Skin of body (tissue), 1 donor: Measurements from ENCODE around the gene MSL3. TPM values are rescaled to one million over a fixed set of nuclear protein-coding genes. Genes with fewer than 3 reads are reported as not detected.

Experiments
- total RNA-seq: library from RNA; depleted of rRNA; stranded (reverse); fragments of >200 nt; gene quantifications from one replicate; pipeline ENCODE4 v1.2.3, GENCODE V29; 2014

Gene MSL3
- total RNA-seq, 1 donor from 2014 or later = 12.4 TPM

Other genes with a start within 250 kb of the MSL3 start
- gene ARHGAP6, start 92.3 kb upstream of the MSL3 start, total RNA-seq = 4.8 TPM